ENCODE results near the gene PDZRN3.

Gene PDZRN3

DNA sequence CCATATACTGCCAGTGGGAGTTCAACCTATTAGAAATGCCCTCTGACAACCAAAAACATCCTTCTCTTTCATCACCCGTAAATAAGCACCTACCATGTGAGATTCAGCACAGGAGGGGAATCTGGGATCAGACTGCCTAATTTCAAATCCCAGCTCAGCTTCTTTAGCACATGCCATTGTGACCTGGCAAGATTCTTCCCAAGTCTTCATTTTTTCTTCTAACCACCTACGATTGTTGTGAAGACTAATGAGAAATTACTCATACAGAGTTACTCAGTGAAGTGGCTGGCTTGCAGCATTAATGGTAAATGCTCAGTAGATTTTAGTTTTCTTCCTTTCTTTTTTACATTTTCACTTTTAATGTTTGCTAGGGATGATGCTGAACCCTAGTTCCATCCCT, 176.7 kb downstream of the PDZRN3 start:
- DNase-seq: no peak

DNA sequence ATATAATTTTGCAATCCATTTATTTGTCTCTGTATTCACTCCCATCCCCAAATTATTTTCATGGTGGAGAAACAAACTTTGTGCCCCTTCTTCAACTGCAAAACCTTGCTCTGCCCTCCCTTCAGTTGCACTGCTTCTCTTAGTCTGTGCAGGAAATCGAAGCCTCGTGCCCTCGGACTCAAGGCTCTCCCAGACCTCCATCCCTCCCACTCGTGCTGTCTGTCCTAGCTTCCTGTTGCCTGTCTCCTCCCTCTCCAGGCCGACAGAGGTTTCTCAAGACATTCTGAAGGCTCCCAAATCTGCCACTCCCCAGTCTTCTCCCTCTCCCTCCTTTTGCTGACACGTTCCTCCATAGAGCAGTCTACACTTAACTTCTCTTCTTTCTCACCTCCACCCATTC, 177.6 kb downstream of the PDZRN3 start:
- no peak for DNase-seq

DNA sequence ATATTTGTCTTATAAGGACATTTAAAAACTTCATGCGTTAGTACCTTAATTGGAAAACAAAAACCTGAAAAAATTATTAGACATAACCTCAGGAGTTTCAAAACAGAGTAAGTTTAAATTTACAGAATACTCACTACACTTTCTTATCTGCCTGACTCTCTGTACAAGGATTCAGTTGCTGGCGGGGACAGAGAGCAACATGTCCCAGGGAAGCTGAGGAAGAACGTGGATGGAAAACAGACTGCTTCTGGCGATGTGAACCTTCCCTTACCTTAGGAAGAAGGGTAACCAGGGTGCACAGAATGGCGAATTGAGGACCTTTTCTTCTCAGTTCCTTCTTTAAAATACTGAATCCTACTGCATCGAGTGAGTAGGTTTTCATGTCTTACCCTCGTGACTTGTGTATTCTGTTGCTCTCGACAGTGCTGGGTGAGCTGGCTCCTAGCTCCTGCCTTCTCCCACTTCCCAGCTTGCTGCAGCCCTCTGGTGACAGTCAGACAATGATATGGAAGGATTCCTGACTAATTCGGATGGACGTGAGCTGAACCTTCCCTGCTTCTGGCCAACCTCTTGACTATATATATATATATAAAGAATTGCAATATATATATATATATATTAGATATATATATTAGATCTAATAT, 178.2 kb downstream of the PDZRN3 start:
- no peak for DNase-seq

GRCh38 chr3:73442886-73443285, 181.9 kb downstream of the PDZRN3 start:
- no peak for DNase-seq

GRCh38 chr3:73442152-73442551, 182.6 kb downstream of the PDZRN3 start:
- no peak for DNase-seq

DNA sequence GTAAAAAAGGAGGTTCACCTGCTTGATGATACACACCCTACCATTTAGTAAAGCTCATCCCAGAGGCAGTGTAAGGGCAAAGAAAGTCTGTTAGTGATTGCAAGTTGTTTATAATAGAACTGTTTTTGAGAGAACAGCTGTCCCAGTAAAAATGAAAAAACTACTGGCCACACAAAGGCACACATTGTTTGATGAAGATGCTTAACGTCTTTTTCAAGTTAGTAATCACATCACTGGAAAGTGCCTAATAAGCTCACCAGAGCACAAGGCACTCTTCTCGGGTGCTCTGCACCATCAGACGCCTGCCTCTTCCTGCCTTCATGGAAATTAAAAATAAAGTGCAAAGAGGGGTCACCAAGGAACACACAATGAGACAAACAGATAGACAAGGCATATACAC, 186.9 kb downstream of the PDZRN3 start:
- DNase-seq: no peak

DNA sequence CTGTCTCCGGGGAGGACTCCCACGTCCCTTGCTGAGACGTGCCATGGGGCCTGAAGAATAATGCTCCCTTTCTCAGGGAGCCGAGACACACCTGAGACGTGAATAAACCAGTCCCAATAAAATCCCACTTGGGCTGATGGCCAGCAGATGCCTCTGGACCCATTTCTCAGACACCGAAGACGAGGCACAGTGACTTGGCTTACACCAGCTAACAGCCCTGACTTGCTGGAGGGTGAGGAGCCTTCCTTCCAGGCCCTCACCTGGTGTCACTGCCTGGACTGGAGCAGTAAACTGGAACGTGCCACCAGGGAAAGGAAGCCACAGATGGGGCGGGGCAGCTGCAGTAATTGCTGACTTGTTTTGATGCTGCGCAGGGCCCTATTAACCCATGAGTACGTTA, 189.7 kb downstream of the PDZRN3 start:
- DNase-seq: no peak

GRCh38 chr3:73433687-73434086, 191.1 kb downstream of the PDZRN3 start:
- no peak for DNase-seq

GRCh38 chr3:73433079-73433478, 191.7 kb downstream of the PDZRN3 start:
- no peak for DNase-seq

DNA sequence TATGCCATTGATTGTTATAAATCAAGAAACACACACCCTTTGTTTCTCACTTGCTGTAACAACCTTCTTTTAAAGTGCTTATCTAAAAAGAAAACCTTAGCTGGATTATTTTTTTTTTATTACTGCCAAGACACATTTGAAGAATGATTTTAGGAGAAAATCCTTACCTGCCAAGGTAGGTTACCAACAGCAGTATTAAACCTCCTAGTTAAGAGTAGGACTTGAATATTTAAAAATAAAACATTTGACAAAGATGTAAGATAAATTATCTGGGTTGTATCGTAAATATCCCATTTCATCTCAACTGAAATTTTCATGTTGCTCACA, 192.1 kb downstream of the PDZRN3 start:
- no peak for DNase-seq

- DNase-seq: no peak
Measured at GRCh38 chr3:73432023-73432705, 192.6 kb downstream of the PDZRN3 start.

DNA sequence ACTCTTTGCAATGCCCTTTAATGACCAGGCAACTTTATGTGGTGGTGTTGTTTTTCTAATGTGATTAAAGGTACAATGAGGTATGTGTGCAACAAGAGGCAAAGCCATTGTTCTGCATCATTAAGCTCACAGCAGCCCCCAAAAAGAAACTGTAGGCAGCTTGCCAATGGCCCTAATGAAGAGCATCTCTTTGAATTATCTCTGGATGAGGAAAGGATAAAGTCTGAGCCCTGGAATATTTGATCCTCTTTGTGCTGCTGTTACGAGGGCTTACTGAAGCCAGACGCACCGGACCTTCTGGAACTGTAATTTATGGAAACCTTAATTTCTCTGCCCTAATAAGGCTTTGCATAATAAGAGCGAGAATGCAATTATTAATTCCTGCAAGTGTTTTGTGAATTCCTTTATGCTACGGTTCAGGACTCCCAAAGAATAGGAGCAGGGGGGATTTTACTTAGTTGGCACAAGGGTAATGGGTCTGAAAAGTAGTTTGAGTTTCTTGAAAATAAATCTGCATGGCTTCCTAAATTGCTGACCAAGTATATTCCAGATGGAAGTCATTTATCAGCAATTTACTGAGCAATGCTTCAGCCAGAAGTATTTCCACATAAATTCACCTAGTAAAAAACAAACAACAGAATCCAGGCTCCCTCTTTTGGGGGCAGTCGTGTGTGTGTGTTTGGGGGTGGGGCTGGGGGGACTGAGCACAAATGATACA, 193.4 kb downstream of the PDZRN3 start:
- no peak for DNase-seq

- DNase-seq: no peak
Measured at GRCh38 chr3:73427048-73427706, 197.6 kb downstream of the PDZRN3 start.

- no peak for DNase-seq
Measured at GRCh38 chr3:73426606-73427005, 198.1 kb downstream of the PDZRN3 start.

DNA sequence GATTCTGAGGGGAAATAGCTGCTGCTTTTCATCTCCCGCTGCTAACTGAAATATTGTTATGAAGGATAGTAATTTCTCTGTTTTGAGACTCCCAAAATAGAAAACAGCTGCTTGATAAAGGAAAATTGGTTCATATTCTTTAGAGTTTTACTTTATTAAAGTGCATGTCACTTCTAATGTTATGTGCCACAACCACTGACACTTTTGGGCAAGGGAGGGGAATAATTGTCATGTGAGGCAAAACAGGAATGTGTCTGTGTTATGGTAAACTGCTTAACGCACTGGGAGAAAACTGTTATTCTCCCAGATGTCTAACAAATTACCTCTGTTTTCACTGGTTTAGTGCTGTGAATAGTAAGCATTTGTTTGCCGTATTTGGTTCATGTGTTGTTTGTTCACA, 201.6 kb downstream of the PDZRN3 start:
- no peak for DNase-seq

GRCh38 chr3:73422571-73422970, 202.2 kb downstream of the PDZRN3 start:
- DNase-seq: no peak

GRCh38 chr3:73419942-73420341, 204.8 kb downstream of the PDZRN3 start:
- no peak for DNase-seq

- DNase-seq: no peak
Measured at GRCh38 chr3:73419179-73419803, 205.4 kb downstream of the PDZRN3 start.

GRCh38 chr3:73418681-73419080, 206.1 kb downstream of the PDZRN3 start:
- DNase-seq: no peak

DNA sequence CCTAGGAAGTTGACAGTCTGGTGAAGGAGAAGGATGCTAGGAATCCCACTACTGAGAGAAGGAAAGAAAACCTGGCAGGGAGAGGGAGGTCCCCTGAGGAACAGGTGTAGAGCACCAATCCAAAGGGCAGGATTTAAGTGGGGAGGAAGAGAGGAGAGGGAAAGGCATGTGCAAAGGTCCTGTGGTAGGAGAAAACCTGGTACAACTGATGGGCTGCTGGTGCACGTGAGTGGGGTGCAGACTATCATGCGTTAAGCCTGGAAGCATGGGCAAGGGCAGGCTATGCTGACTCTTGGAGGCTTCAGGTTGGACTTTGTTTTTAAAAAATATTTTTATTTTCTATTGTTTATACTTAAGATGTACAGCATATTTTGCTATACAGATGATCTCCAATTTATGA, 209.6 kb downstream of the PDZRN3 start:
- no peak for DNase-seq

DNA sequence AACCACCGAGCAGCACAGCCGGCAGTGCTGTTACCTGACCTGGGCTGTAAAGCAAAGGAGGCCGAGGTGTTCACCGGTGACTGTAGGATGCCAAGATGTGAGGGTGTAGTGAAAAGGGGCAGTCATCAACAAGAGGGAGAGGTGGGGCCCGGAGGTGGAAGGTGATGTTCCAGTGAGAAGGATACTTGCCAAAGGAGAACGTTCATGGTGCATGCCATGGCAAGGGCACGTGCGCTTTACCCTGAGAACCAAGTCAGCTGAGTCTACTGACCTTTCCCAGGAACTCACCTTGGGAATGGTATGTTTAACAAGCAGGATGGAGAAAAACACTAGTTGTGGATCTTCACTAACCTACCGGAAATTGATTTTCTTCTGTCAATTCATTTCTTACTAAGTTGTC, 211.1 kb downstream of the PDZRN3 start:
- no peak for DNase-seq

DNA sequence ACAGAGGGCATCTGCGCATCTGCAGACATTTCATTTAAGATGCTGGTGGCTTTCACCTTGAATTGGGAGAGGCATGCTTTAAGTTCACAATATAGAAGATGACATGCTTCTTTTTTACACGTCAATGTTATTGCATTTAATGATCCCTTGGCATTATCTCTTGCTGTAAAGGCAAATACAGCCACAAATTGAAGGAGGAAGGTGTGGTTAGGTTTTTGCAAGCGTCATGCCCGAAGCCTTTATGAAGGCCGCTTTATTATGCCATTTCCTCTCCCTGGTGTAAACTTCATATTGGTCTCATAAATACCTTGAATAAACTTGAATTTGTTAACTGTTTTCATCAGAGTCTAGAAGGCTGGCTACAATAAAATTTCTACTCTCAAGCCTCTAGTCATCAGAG, 212.7 kb downstream of the PDZRN3 start:
- no peak for DNase-seq

DNA sequence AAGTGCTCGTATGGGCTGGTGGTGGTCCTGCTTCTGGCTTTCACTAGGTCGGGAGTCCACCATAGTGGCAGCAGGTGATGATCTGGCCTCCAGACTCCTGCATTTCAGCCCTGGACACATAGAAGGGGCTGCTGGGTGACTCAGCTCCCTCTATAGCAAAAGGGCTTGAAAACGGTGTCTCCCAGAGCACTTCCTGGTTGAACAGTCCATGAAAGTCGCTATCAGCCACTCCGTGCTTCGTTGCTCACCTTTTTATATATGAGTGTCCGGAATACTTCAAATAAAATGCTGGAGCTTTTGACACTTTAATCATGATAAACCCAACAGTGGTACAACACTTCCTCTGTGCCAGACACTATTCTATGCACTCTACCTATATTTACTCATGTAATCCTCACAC, 213.2 kb downstream of the PDZRN3 start:
- no peak for DNase-seq
